OCI-LY3 (cell line): Measurements from ENCODE around the gene TMC2.

Experiments
- H2AFZ ChIP-seq: fragments of 200-600, 300-600 bp; shearing (Covaris generic); 2 replicates; pipeline ENCODE4 v1.6.0; 2014; ENCODE audit warnings: antibody characterized with exemption, low read depth, low read length
- H3K27ac ChIP-seq: fragments of 200-600, 300-600 bp; sonication (generic); 2 replicates; pipeline ENCODE4 v1.5.1; 2014; ENCODE audit warnings: mild to moderate bottlenecking, low read length, moderate library complexity, mixed read lengths
- H3K27me3 ChIP-seq: fragments of 200-600, 300-600 bp; sonication (generic); 2 replicates; pipeline ENCODE4 v1.6.1; 2014; ENCODE audit warnings: low read depth, low read length, mixed read lengths
- H3K36me3 ChIP-seq: fragments of 200-600, 300-600 bp; sonication (generic); replicated peaks from 2 replicates; pipeline ENCODE3; 2014; ENCODE audit warnings: low read depth, low read length, mixed read lengths
- H3K4me1 ChIP-seq: fragments of 300-600, 200-600 bp; sonication (generic); 2 replicates; pipeline ENCODE4 v1.6.1; 2014; ENCODE audit warnings: low read length, mixed read lengths
- H3K4me2 ChIP-seq: fragments of 200-600, 300-600 bp; sonication (generic); 2 replicates; pipeline ENCODE4 v1.6.1; 2014; ENCODE audit warnings: low read length, mixed read lengths
- H3K4me3 ChIP-seq: fragments of 300-600, 200-600 bp; sonication (generic); 2 replicates; pipeline ENCODE4 v1.5.1; 2014; ENCODE audit warnings: antibody characterized with exemption, mild to moderate bottlenecking, low read length, moderate library complexity
- H3K79me2 ChIP-seq: fragments of 300-600, 200-600 bp; shearing (Covaris generic); 2 replicates; pipeline ENCODE4 v1.6.1; 2014; ENCODE audit warnings: mild to moderate bottlenecking, low read length, mixed read lengths
- H3K9ac ChIP-seq: fragments of 300-600, 200-600 bp; shearing (Covaris generic); 2 replicates; pipeline ENCODE4 v1.6.0; 2014; ENCODE audit warnings: mild to moderate bottlenecking, low read length, moderate library complexity
- H3K9me3 ChIP-seq: fragments of 200-600, 300-600 bp; shearing (Covaris generic); 2 replicates; pipeline ENCODE4 v1.6.1; 2014; ENCODE audit warnings: low read length, mixed read lengths; ENCODE audit not compliant: insufficient read depth
- H4K20me1 ChIP-seq: fragments of 200-600, 300-600 bp; sonication (generic); 2 replicates; pipeline ENCODE4 v1.6.1; 2016; ENCODE audit warnings: low read length, mixed read lengths; ENCODE audit not compliant: insufficient read depth
- CTCF ChIP-seq: fragments of 200-600, 300-600 bp; sonication (generic); IDR thresholded peaks from 2 replicates; pipeline ENCODE4 v1.5.1; 2014; ENCODE audit warnings: antibody characterized with exemption, low read length, low read depth
- EZH2phosphoT487 ChIP-seq: fragments of 200-600 bp; shearing (Covaris generic); IDR thresholded peaks from 2 replicates; pipeline ENCODE4 v1.6.1; 2018; ENCODE audit warnings: antibody characterized with exemption, mixed run types, low read depth

The TMC2 gene

GRCh38 chr20:2616634-2617033 lies 80.3 kb downstream of the TMC2 start:
- Histone ChIP-seq H3K9me3 (no peaks in the 10 kb centered on the region), H3K9ac (no peak overlapping the region), H3K4me3 (no peak overlapping the region), H3K27ac (no peak overlapping the region), H3K4me2 (peak overlapping the region; percentile 78; the same call in 1 of the 2 replicates), H3K4me1 (peaks cover 25% of the 10 kb centered on the region), H2AFZ (no peak overlapping the region), H4K20me1 (no peaks in the 10 kb centered on the region), H3K27me3 (peaks cover 45% of the 10 kb centered on the region), H3K79me2 (no peaks in the 10 kb centered on the region), H3K36me3 (no peaks in the 10 kb centered on the region)
- no peak for TF ChIP-seq EZH2phosphoT487
- no peak for TF ChIP-seq CTCF

- TF ChIP-seq EZH2phosphoT487 (no peak), CTCF (no peak)
- no peak overlapping the region for H3K27ac ChIP-seq
- H3K4me2 ChIP-seq: peak overlapping the region; percentile 78
- H3K27me3 ChIP-seq: peaks cover 41% of the 10 kb centered on the region
- H4K20me1 ChIP-seq: no peaks in the 10 kb centered on the region
- no peaks in the 10 kb centered on the region for H3K9me3 ChIP-seq
- peak overlapping the region; percentile 48 for H3K4me3 ChIP-seq
- H3K36me3 ChIP-seq: no peaks in the 10 kb centered on the region
- no peaks in the 10 kb centered on the region for H3K79me2 ChIP-seq
- no peak overlapping the region for H3K9ac ChIP-seq
- no peak overlapping the region for H2AFZ ChIP-seq
- H3K4me1 ChIP-seq: peaks cover 25% of the 10 kb centered on the region
These were observed 80.8 kb downstream of the TMC2 start for GRCh38 chr20:2617099-2617714.

- H3K27me3 ChIP-seq: peaks cover 27% of the 10 kb centered on the region
- H3K9me3 ChIP-seq: no peaks in the 10 kb centered on the region
- H3K36me3 ChIP-seq: no peaks in the 10 kb centered on the region
- H3K79me2 ChIP-seq: no peaks in the 10 kb centered on the region
- no peak overlapping the region for H3K4me3 ChIP-seq
- H3K27ac ChIP-seq: no peak overlapping the region
- no peaks in the 10 kb centered on the region for H4K20me1 ChIP-seq
- H2AFZ ChIP-seq: no peak overlapping the region
- H3K4me1 ChIP-seq: peaks cover 25% of the 10 kb centered on the region
- no peak overlapping the region for H3K9ac ChIP-seq
- peak overlapping the region; percentile 15 for H3K4me2 ChIP-seq
- no peak for TF ChIP-seq CTCF
- TF ChIP-seq EZH2phosphoT487: no peak
These were observed 82.4 kb downstream of the TMC2 start for GRCh38 chr20:2618815-2619214.

- TF ChIP-seq EZH2phosphoT487 (no peak), CTCF (no peak)
- Histone ChIP-seq H3K4me1 (peaks cover 25% of the 10 kb centered on the region), H3K4me2 (no peak overlapping the region), H3K9ac (no peak overlapping the region), H3K9me3 (no peaks in the 10 kb centered on the region), H3K79me2 (no peaks in the 10 kb centered on the region), H3K27ac (no peak overlapping the region), H4K20me1 (no peaks in the 10 kb centered on the region), H3K27me3 (peaks cover 26% of the 10 kb centered on the region), H3K36me3 (no peaks in the 10 kb centered on the region), H2AFZ (no peak overlapping the region), H3K4me3 (no peak overlapping the region)
These were observed 83.0 kb downstream of the TMC2 start for GRCh38 chr20:2619337-2619736.
